ENCODE results near the gene CYP2C19. TPM values are rescaled to one million over a fixed set of nuclear protein-coding genes. Genes with fewer than 3 reads are reported as not detected.

CYP2C19 gene
- total and polyA plus RNA-seq, 2 of the 4 experiments (the other 2 are of a cell fraction): not detected

DNA sequence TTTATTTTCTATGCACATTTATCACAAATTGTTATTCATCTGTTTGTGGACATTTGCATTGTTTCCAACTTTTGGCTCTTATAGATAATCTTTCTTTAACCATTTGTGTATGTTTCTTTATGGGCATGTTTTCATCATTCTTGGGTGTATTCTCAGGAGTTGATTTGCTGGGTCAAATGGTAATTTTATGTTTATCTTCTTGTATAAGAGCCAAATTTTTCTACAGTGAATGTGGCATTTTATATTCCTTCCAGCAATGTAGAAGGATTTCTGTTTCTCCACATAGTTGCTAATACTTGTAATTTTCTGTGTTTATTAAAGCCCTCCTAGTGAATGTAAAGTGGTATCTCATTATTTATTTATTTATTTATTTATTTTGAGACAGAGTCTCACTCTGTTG is 21.8 kb downstream of the CYP2C19 start:
- H3K4me1 ChIP-seq (ENCODE audit: control insufficient read depth, insufficient read depth, low read length): no peaks in the 10 kb centered on the region
- no peak overlapping the region for H2BK20ac ChIP-seq (ENCODE audit: low read depth, low read length)
- no peak overlapping the region for H4K8ac ChIP-seq (ENCODE audit: low read depth in 2 of 2, low read length in 2 of 2)
- no peak overlapping the region for H3K14ac ChIP-seq (replicated peaks; ENCODE audit: low read depth, low read length)
- no peaks in the 10 kb centered on the region for H3K9me1 ChIP-seq (ENCODE audit: insufficient read depth, low read length)
- no peak overlapping the region for H4K5ac ChIP-seq (ENCODE audit: low read depth, low read length)
- DNase-seq (no peak), ATAC-seq (ENCODE audit: low read depth) (no peak)
- no peak overlapping the region for H3K4ac ChIP-seq (ENCODE audit: low read depth, low read length)
- H2AK5ac ChIP-seq (ENCODE audit: low read depth, low read length): no peak overlapping the region
- no peaks in the 10 kb centered on the region for H3K27me3 ChIP-seq (ENCODE audit: control insufficient read depth, insufficient read depth, low read length)
- no TSS peak for BruUV-seq (replicated peaks)
- no peaks in the 10 kb centered on the region for H3K9me3 ChIP-seq (ENCODE audit: control insufficient read depth, insufficient read depth, low read length)
- H3K9ac ChIP-seq (ENCODE audit: low read depth, low read length): no peak overlapping the region
- no peak overlapping the region for H4K91ac ChIP-seq (ENCODE audit: insufficient read depth, low read depth, low read length)
- CTCF ChIA-PET: no interaction called here
- POLR2A ChIA-PET (ENCODE audit: unreplicated experiment): no interaction called here
- no peak overlapping the region for H2BK120ac ChIP-seq (ENCODE audit: low read depth, low read length)
- H3K23ac ChIP-seq (ENCODE audit: low read depth, low read length): no peak overlapping the region
- H3K36me3 ChIP-seq (ENCODE audit: control insufficient read depth, insufficient read depth, low read length): no peaks in the 10 kb centered on the region
- in situ Hi-C loops (cut with MboI; ENCODE audit: low sequenced_read_pairs): no loop called here
- no peak overlapping the region for H2BK15ac ChIP-seq (ENCODE audit: low read depth, low read length)
- no peak overlapping the region for H3K27ac ChIP-seq (ENCODE audit: insufficient read depth, low read length)
- H3K4me3 ChIP-seq (ENCODE audit: insufficient read depth, low read depth, low read length): no peak overlapping the region
- H3K18ac ChIP-seq (ENCODE audit: low read depth, low read length): no peak overlapping the region
- H3K56ac ChIP-seq (ENCODE audit: extremely low read depth, insufficient read depth, low read length): no peak overlapping the region
- no peak overlapping the region for H3K4me2 ChIP-seq (ENCODE audit: low read depth, low read length)
- dilution Hi-C loops (cut with HindIII; ENCODE audit: low sequenced_read_pairs, unreplicated experiment): no loop called here
- intact Hi-C loops (cut with micrococcal nuclease): no loop called here
- no peak overlapping the region for H2AK9ac ChIP-seq (replicated peaks; ENCODE audit: low read depth, low read length, poor library complexity)
- H3K79me1 ChIP-seq (ENCODE audit: low read depth in 1 of 2, low read length in 2 of 2): no peaks in the 10 kb centered on the region
- H2AFZ ChIP-seq (replicated peaks; ENCODE audit: low read length, poor library complexity): no peak overlapping the region
- H2BK5ac ChIP-seq (ENCODE audit: low read depth, low read length, poor library complexity, severe bottlenecking): no peak overlapping the region
- TF ChIP-seq RCOR1 (IDR thresholded peaks at IDR 0.05; ENCODE audit: insufficient replicate concordance, low read length): no peak
- TF ChIP-seq MAFK (IDR thresholded peaks at IDR 0.05; ENCODE audit: low read depth, low read length): no peak
- H4K20me1 ChIP-seq (ENCODE audit: insufficient read depth, low read length): no peaks in the 10 kb centered on the region

Measured in IMR-90 (cell line).